HL-60 (cell line): ENCODE measurements around the gene SORL1.

Experiments used
- POLR2AphosphoS5 ChIP-seq: IDR thresholded peaks from 2 replicates; pipeline ENCODE4 v1.6.1; 2012; ENCODE audit warnings: low read depth
- TF ChIP-seq, protein P1 (sequence below): IDR thresholded peaks from one replicate; pipeline ENCODE4 v1.5.1; 2011; ENCODE audit warnings: low read length, control low read depth, inconsistent platforms; ENCODE audit not compliant: insufficient read depth

DNA sequence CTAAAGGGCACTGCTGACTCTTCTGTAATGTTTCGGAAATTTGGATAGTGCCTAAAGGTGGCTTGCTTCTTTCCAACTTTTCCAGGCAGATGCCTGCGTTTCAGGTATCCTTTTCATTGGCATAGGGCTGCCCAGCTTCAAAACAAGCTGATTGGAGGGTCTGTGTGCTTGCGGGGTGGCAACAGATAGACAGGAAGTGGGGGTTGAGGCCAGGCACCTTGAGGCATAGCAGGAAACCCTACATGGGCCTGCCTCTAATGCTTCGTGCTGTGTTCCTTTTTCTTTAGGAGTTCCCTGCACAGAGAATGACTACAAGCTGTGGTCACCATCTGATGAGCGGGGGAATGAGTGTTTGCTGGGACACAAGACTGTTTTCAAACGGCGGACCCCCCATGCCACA lies 92.8 kb downstream of the SORL1 start:
- TF ChIP-seq, protein P1, sequence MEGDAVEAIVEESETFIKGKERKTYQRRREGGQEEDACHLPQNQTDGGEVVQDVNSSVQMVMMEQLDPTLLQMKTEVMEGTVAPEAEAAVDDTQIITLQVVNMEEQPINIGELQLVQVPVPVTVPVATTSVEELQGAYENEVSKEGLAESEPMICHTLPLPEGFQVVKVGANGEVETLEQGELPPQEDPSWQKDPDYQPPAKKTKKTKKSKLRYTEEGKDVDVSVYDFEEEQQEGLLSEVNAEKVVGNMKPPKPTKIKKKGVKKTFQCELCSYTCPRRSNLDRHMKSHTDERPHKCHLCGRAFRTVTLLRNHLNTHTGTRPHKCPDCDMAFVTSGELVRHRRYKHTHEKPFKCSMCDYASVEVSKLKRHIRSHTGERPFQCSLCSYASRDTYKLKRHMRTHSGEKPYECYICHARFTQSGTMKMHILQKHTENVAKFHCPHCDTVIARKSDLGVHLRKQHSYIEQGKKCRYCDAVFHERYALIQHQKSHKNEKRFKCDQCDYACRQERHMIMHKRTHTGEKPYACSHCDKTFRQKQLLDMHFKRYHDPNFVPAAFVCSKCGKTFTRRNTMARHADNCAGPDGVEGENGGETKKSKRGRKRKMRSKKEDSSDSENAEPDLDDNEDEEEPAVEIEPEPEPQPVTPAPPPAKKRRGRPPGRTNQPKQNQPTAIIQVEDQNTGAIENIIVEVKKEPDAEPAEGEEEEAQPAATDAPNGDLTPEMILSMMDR = no peak
- TF ChIP-seq POLR2AphosphoS5 = no peak
